ENCODE measurements around the gene ZNF716. TPM values are rescaled to one million over a fixed set of nuclear protein-coding genes. Genes with fewer than 3 reads are reported as not detected.

Gene ZNF716
- total RNA-seq, 3 donors from 2014 or later = not detected

- no peaks in the 10 kb centered on the region for H3K36me3 ChIP-seq
- no peaks in the 10 kb centered on the region for H3K4me1 ChIP-seq
- no peak for TF ChIP-seq POLR2AphosphoS5 (IDR thresholded peaks at IDR 0.05)
- no peak for TF ChIP-seq CTCF (IDR thresholded peaks at IDR 0.05)
- no peak for TF ChIP-seq POLR2A (IDR thresholded peaks at IDR 0.05)
- no peak overlapping the region for H3K27ac ChIP-seq
- H3K27me3 ChIP-seq = no peaks in the 10 kb centered on the region
- H3K9me3 ChIP-seq = peaks cover 17 to 57% of the 10 kb centered on the region in 2 donors
- intact Hi-C loops (cut with DNase I; ENCODE audit: low total_unique reads) = no loop called here
- DNase-seq (ENCODE audit: low spot score in 2 of 2) = no peak
- no peak overlapping the region for H3K4me3 ChIP-seq
These were observed 35.1 kb upstream of the ZNF716 start for GRCh38 chr7:57414852-57415251.

- H3K27me3 ChIP-seq = no peaks in the 10 kb centered on the region
- no peak overlapping the region for H3K4me3 ChIP-seq
- no peaks in the 10 kb centered on the region for H3K4me1 ChIP-seq
- H3K36me3 ChIP-seq = no peaks in the 10 kb centered on the region
- intact Hi-C loops (cut with DNase I; ENCODE audit: low total_unique reads) = no loop called here
- no peak for DNase-seq (ENCODE audit: low spot score in 2 of 2)
- TF ChIP-seq POLR2AphosphoS5 (IDR thresholded peaks at IDR 0.05) (no peak), CTCF (IDR thresholded peaks at IDR 0.05) (no peak), POLR2A (IDR thresholded peaks at IDR 0.05) (no peak)
- peaks cover 17 to 57% of the 10 kb centered on the region in 2 donors for H3K9me3 ChIP-seq
- no peak overlapping the region for H3K27ac ChIP-seq
These were observed 34.7 kb upstream of the ZNF716 start for GRCh38 chr7:57415326-57415725.

- H3K4me1 ChIP-seq = no peaks in the 10 kb centered on the region
- TF ChIP-seq CTCF (IDR thresholded peaks at IDR 0.05) = no peak
- TF ChIP-seq POLR2AphosphoS5 (IDR thresholded peaks at IDR 0.05) = no peak
- no peak for TF ChIP-seq POLR2A (IDR thresholded peaks at IDR 0.05)
- H3K27me3 ChIP-seq = no peaks in the 10 kb centered on the region
- H3K9me3 ChIP-seq = peaks cover 17 to 57% of the 10 kb centered on the region in 2 donors
- H3K36me3 ChIP-seq = no peaks in the 10 kb centered on the region
- intact Hi-C loops (cut with DNase I; ENCODE audit: low total_unique reads) = no loop called here
- no peak overlapping the region for H3K4me3 ChIP-seq
- DNase-seq (ENCODE audit: low spot score in 2 of 2) = no peak
- H3K27ac ChIP-seq = no peak overlapping the region
These were observed 34.2 kb upstream of the ZNF716 start for GRCh38 chr7:57415730-57416129.

GRCh38 chr7:57416601-57417358, 33.2 kb upstream of the ZNF716 start:
- Histone ChIP-seq H3K27ac (no peak overlapping the region), H3K4me3 (no peak overlapping the region), H3K4me1 (no peaks in the 10 kb centered on the region), H3K9me3 (peaks cover 17 to 47% of the 10 kb centered on the region in 2 donors), H3K27me3 (no peaks in the 10 kb centered on the region), H3K36me3 (no peaks in the 10 kb centered on the region)
- TF ChIP-seq CTCF (IDR thresholded peaks at IDR 0.05) (no peak), POLR2A (IDR thresholded peaks at IDR 0.05) (no peak), POLR2AphosphoS5 (IDR thresholded peaks at IDR 0.05) (no peak)
- intact Hi-C loops (cut with DNase I; ENCODE audit: low total_unique reads) = no loop called here
- no peak for DNase-seq (ENCODE audit: low spot score in 2 of 2)

GRCh38 chr7:57417736-57418135, 32.2 kb upstream of the ZNF716 start:
- H3K9me3 ChIP-seq = peaks cover 14 to 39% of the 10 kb centered on the region in 2 donors
- intact Hi-C loops (cut with DNase I; ENCODE audit: low total_unique reads) = no loop called here
- no peak for DNase-seq (ENCODE audit: low spot score in 2 of 2)
- no peak overlapping the region for H3K4me3 ChIP-seq
- H3K27me3 ChIP-seq = no peaks in the 10 kb centered on the region
- TF ChIP-seq POLR2A (IDR thresholded peaks at IDR 0.05) = no peak
- no peak overlapping the region for H3K27ac ChIP-seq
- H3K4me1 ChIP-seq = no peaks in the 10 kb centered on the region
- no peaks in the 10 kb centered on the region for H3K36me3 ChIP-seq
